Measurements from ENCODE around the gene DYNC1H1. TPM values are rescaled to one million over a fixed set of nuclear protein-coding genes. Genes with fewer than 3 reads are reported as not detected.

DYNC1H1 gene
- total RNA-seq, 4 donors from 2014 or later: 556 to 753 (median 634) TPM

- TF ChIP-seq CTCF (IDR thresholded peaks at IDR 0.05) (no peak), POLR2A (IDR thresholded peaks at IDR 0.05) (no peak), EP300 (IDR thresholded peaks at IDR 0.05) (no peak), POLR2AphosphoS5 (IDR thresholded peaks at IDR 0.05) (no peak)
- Histone ChIP-seq H3K36me3 (peaks cover 68% of the 10 kb centered on the region), H3K27me3 (no peaks in the 10 kb centered on the region), H3K9me3 (no peaks in the 10 kb centered on the region), H3K4me3 (no peak overlapping the region), H3K27ac (no peak overlapping the region), H3K4me1 (no peaks in the 10 kb centered on the region)
- DNase-seq (ENCODE audit: low spot score in 2 of 2): no peak
- 71% methylated on average over 17 of the region's 22 CpGs for WGBS
Measured at GRCh38 chr14:101918065-101918989, 46.0 kb upstream of the DYNC1H1 start.

GRCh38 chr14:101920271-101920670 lies 44.1 kb upstream of the DYNC1H1 start:
- H3K4me1 ChIP-seq: no peaks in the 10 kb centered on the region
- H3K27me3 ChIP-seq: no peaks in the 10 kb centered on the region
- WGBS: 79% methylated on average over 4 of the region's 4 CpGs
- H3K36me3 ChIP-seq: peaks cover 64% of the 10 kb centered on the region
- H3K9me3 ChIP-seq: no peaks in the 10 kb centered on the region
- H3K4me3 ChIP-seq: no peak overlapping the region
- DNase-seq (ENCODE audit: low spot score in 2 of 2): no peak
- TF ChIP-seq POLR2A (IDR thresholded peaks at IDR 0.05) (no peak), EP300 (IDR thresholded peaks at IDR 0.05) (no peak), POLR2AphosphoS5 (IDR thresholded peaks at IDR 0.05) (no peak), CTCF (IDR thresholded peaks at IDR 0.05) (no peak)
- no peak overlapping the region for H3K27ac ChIP-seq

DNA sequence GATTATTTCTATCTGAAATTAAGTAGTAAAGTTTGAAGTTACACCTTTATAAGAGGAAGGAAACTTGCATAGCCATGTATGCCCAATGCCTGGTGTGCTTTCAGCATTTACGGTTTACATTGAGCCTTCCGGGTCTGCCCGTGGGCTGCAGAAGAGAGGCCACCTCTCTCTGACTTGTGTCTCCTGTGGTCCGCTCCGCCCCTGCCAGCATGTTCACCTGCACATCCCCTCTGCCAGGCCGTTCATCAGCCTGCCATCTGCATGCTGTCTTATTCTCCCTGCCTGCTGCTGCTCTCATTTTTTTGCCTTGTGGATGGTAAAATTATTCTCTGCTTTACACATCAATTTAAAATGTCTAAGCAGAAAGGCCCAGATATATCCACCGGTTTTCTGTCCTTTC lies 41.5 kb upstream of the DYNC1H1 start:
- no peaks in the 10 kb centered on the region for H3K27me3 ChIP-seq
- 92% methylated on average over 7 of the region's 7 CpGs for WGBS
- H3K4me1 ChIP-seq: peaks cover 8% of the 10 kb centered on the region
- H3K27ac ChIP-seq: no peak overlapping the region
- no peak overlapping the region for H3K4me3 ChIP-seq
- DNase-seq (ENCODE audit: low spot score in 2 of 2): peak in 1 of 2 donors; percentile 26
- H3K36me3 ChIP-seq: peaks cover 53% of the 10 kb centered on the region
- no peaks in the 10 kb centered on the region for H3K9me3 ChIP-seq
- TF ChIP-seq EP300 (IDR thresholded peaks at IDR 0.05): no peak
- no peak for TF ChIP-seq POLR2AphosphoS5 (IDR thresholded peaks at IDR 0.05)
- no peak for TF ChIP-seq CTCF (IDR thresholded peaks at IDR 0.05)
- no peak for TF ChIP-seq POLR2A (IDR thresholded peaks at IDR 0.05)

- Histone ChIP-seq H3K9me3 (no peaks in the 10 kb centered on the region), H3K36me3 (peaks cover 44% of the 10 kb centered on the region), H3K27me3 (no peaks in the 10 kb centered on the region), H3K4me1 (peaks cover 12% of the 10 kb centered on the region), H3K27ac (no peak overlapping the region), H3K4me3 (no peak overlapping the region)
- DNase-seq (ENCODE audit: low spot score in 2 of 2): peak in 1 of 2 donors; percentile 33
- 98% methylated on average over 33 of the region's 33 CpGs for WGBS
- TF ChIP-seq POLR2A (IDR thresholded peaks at IDR 0.05): no peak
- no peak for TF ChIP-seq EP300 (IDR thresholded peaks at IDR 0.05)
- no peak for TF ChIP-seq CTCF (IDR thresholded peaks at IDR 0.05)
- no peak for TF ChIP-seq POLR2AphosphoS5 (IDR thresholded peaks at IDR 0.05)
Measured at GRCh38 chr14:101925152-101925551, 39.2 kb upstream of the DYNC1H1 start.

DNA sequence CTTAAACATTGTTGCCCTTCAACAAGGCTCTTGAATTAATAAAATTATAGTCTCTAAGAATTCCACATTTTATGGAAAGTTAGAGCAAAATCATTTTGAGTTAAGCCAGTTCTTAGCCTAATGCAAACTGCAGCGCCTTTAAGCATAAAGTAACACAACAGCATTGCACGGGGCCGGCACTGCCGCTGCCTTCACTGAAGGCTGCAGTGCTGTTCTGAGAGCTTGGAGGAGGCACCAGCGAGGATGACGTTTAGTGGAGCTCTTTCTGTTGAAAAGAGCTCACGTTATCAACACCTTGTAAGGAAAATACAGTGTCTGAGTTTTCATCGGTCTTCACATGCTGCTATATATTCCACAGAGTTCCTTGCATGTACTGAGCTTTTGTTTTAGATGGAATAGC lies 38.3 kb upstream of the DYNC1H1 start:
- Histone ChIP-seq H3K4me3 (no peak overlapping the region), H3K27me3 (no peaks in the 10 kb centered on the region), H3K36me3 (peaks cover 38% of the 10 kb centered on the region), H3K9me3 (no peaks in the 10 kb centered on the region), H3K4me1 (peaks cover 12% of the 10 kb centered on the region), H3K27ac (no peak overlapping the region)
- WGBS: 82% methylated on average over 8 of the region's 8 CpGs
- TF ChIP-seq CTCF (IDR thresholded peaks at IDR 0.05) (no peak), EP300 (IDR thresholded peaks at IDR 0.05) (no peak)
- DNase-seq (ENCODE audit: low spot score in 2 of 2): no peak
